Measurements from ENCODE around the gene RHEB. TPM values are rescaled to one million over a fixed set of nuclear protein-coding genes. Genes with fewer than 3 reads are reported as not detected.
A peak's percentile ranks its signal among the peaks of the same experiment; 100 is the strongest.

Gene RHEB
- total and polyA plus RNA-seq, 2 of the 4 experiments (the other 2 are of a cell fraction): 19.7 to 67.2 TPM

DNA sequence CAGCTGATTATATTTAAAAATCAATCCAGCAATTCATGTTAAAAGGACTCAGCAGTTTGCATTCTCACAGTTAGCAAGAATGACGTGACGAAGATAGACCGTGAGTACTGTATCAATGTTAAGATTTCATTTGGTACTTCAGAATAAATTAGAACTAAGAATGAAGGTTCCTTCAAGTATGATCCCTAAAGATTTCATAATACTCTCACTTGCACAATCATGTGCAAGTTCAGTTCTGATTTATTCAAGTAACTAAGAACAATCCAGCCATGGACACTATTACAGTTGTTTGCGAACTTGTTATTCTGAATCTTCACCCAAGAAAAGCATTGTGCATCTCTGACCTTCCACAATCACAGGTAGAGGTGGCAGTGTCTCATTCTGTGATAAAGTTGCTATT lies 7.7 kb downstream of the RHEB start:
- Histone ChIP-seq H3K9me1 (ENCODE audit: insufficient read depth, low read length) (peaks cover 17% of the 10 kb centered on the region), H3K56ac (ENCODE audit: extremely low read depth, insufficient read depth, low read length) (no peak overlapping the region), H3K14ac (replicated peaks; ENCODE audit: low read depth, low read length) (no peak overlapping the region), H2BK20ac (ENCODE audit: low read depth, low read length) (no peak overlapping the region), H2BK5ac (ENCODE audit: low read depth, low read length, poor library complexity, severe bottlenecking) (no peak overlapping the region), H4K8ac (ENCODE audit: low read depth in 2 of 2, low read length in 2 of 2) (no peak overlapping the region), H3K79me1 (ENCODE audit: low read depth in 1 of 2, low read length in 2 of 2) (peaks cover 0 to 67% of the 10 kb centered on the region in 2 experiments; a peak in 2 of 4 replicates), H3K18ac (ENCODE audit: low read depth, low read length) (no peak overlapping the region), H3K4me2 (ENCODE audit: low read depth, low read length) (no peak overlapping the region), H4K5ac (ENCODE audit: low read depth, low read length) (no peak overlapping the region), H2AK9ac (replicated peaks; ENCODE audit: low read depth, low read length, poor library complexity) (no peak overlapping the region), H3K36me3 (ENCODE audit: control insufficient read depth, insufficient read depth, low read length) (no peaks in the 10 kb centered on the region), H3K4ac (ENCODE audit: low read depth, low read length) (no peak overlapping the region), H3K9me3 (ENCODE audit: control insufficient read depth, insufficient read depth, low read length) (no peaks in the 10 kb centered on the region), H3K27ac (ENCODE audit: insufficient read depth, low read length) (no peak overlapping the region), H3K23ac (ENCODE audit: low read depth, low read length) (no peak overlapping the region), H3K9ac (ENCODE audit: low read depth, low read length) (no peak overlapping the region), H3K27me3 (ENCODE audit: control insufficient read depth, insufficient read depth, low read length) (no peaks in the 10 kb centered on the region), H2AK5ac (ENCODE audit: low read depth, low read length) (no peak overlapping the region), H2AFZ (replicated peaks; ENCODE audit: low read length, poor library complexity) (no peak overlapping the region), H2BK15ac (ENCODE audit: low read depth, low read length) (no peak overlapping the region), H2BK120ac (ENCODE audit: low read depth, low read length) (no peak overlapping the region), H3K4me3 (ENCODE audit: insufficient read depth, low read depth, low read length) (no peak overlapping the region), H3K4me1 (ENCODE audit: control insufficient read depth, insufficient read depth, low read length) (peaks cover 19% of the 10 kb centered on the region), H4K20me1 (ENCODE audit: insufficient read depth, low read length) (peaks cover 97% of the 10 kb centered on the region), H4K91ac (ENCODE audit: insufficient read depth, low read depth, low read length) (no peak overlapping the region)
- dilution Hi-C loops (cut with HindIII; ENCODE audit: low sequenced_read_pairs, unreplicated experiment): no loop called here
- intact Hi-C loops (cut with micrococcal nuclease): no loop called here
- ChIA-PET POLR2A (ENCODE audit: unreplicated experiment) (no interaction called here), CTCF (interaction anchor here (1.0 kb wide), 1 partner anchor 52 kb away, joined by 3 read pairs; no protein-coding TSS in a partner anchor)
- in situ Hi-C loops (cut with MboI; ENCODE audit: low sequenced_read_pairs): no loop called here
- TF ChIP-seq CEBPB (IDR thresholded peaks at IDR 0.05; ENCODE audit: low read depth, low read length) (peak; percentile 82), USF2 (IDR thresholded peaks at IDR 0.05; ENCODE audit: low read depth, low read length) (no peak)
- peak; percentile 28 for DNase-seq
- no CpG with 5 or more reads among the region's 4 CpGs for WGBS, 2 experiments (ENCODE audit: extremely low coverage in 2 of 2, insufficient read length in 1 of 2)
- no peak for ATAC-seq (ENCODE audit: low read depth)
- BruUV-seq (replicated peaks): no TSS peak
